ENCODE measurements around the gene IL17B.

GRCh38 chr5:149337736-149338135 is 41.4 kb downstream of the IL17B start:
- TF ChIP-seq, protein P1, sequence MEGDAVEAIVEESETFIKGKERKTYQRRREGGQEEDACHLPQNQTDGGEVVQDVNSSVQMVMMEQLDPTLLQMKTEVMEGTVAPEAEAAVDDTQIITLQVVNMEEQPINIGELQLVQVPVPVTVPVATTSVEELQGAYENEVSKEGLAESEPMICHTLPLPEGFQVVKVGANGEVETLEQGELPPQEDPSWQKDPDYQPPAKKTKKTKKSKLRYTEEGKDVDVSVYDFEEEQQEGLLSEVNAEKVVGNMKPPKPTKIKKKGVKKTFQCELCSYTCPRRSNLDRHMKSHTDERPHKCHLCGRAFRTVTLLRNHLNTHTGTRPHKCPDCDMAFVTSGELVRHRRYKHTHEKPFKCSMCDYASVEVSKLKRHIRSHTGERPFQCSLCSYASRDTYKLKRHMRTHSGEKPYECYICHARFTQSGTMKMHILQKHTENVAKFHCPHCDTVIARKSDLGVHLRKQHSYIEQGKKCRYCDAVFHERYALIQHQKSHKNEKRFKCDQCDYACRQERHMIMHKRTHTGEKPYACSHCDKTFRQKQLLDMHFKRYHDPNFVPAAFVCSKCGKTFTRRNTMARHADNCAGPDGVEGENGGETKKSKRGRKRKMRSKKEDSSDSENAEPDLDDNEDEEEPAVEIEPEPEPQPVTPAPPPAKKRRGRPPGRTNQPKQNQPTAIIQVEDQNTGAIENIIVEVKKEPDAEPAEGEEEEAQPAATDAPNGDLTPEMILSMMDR (IDR thresholded peaks at IDR 0.05; ENCODE audit: low read depth, low read length, poor library complexity, severe bottlenecking), result no peak
- TF ChIP-seq EZH2phosphoT487 (IDR thresholded peaks at IDR 0.05; ENCODE audit: borderline replicate concordance, low read length), result no peak

All from DOHH2 (cell line).